ENCODE measurements around the gene PPARG. TPM values are rescaled to one million over a fixed set of nuclear protein-coding genes. Genes with fewer than 3 reads are reported as not detected.

Gene PPARG
- total and polyA plus RNA-seq, 2 experiments from 2014 or later = 0.15 to 0.42 TPM

GRCh38 chr3:12445523-12446240 lies 156.8 kb downstream of the PPARG start:
- Histone ChIP-seq H3K27me3 (ENCODE audit: insufficient read depth) (no peaks in the 10 kb centered on the region), H3K79me2 (replicated peaks; ENCODE audit: insufficient read depth) (no peaks in the 10 kb centered on the region), H2AFZ (peak overlapping the region; percentile 99), H3K4me3 (no peak overlapping the region), H3K27ac (ENCODE audit: low read depth) (no peak overlapping the region), H3K4me1 (ENCODE audit: insufficient read depth) (peaks cover 11% of the 10 kb centered on the region), H3K4me2 (no peak overlapping the region), H3K9me2 (ENCODE audit: insufficient read depth) (no peaks in the 10 kb centered on the region), H3K36me3 (ENCODE audit: insufficient read depth) (no peaks in the 10 kb centered on the region), H3F3A (replicated peaks; ENCODE audit: low read depth) (no peaks in the 10 kb centered on the region; the same call in 1 of the 2 replicates), H4K20me1 (replicated peaks; ENCODE audit: insufficient read depth) (no peaks in the 10 kb centered on the region)
- peaks cover 12% of the 10 kb centered on the region for H3K27me3 Mint-ChIP-seq (ENCODE audit: insufficient read depth, low read depth, poor library complexity)
- H3K9me3 Mint-ChIP-seq = no peaks in the 10 kb centered on the region
- H3K27ac Mint-ChIP-seq = no peak overlapping the region
- no peak for DNase-seq (ENCODE audit: low spot score)
- no peak overlapping the region for H3K4me3 Mint-ChIP-seq
- TF ChIP-seq CTCF (conservative IDR thresholded peaks at IDR 0.05; ENCODE audit: low read depth in 2 of 2) = no peak
- TF ChIP-seq STAT1 (IDR thresholded peaks at IDR 0.05; ENCODE audit: unreplicated experiment) = no peak
- TF ChIP-seq JUNB (IDR thresholded peaks at IDR 0.05; ENCODE audit: unreplicated experiment) = no peak
- TF ChIP-seq CREB1 (CRISPR knock-in tag; IDR thresholded peaks at IDR 0.05; ENCODE audit: low read depth) = no peak
- no peak for TF ChIP-seq ZNF331 (CRISPR knock-in tag; IDR thresholded peaks at IDR 0.05; ENCODE audit: low read depth)
- TF ChIP-seq ETS1 (IDR thresholded peaks at IDR 0.05) = no peak
- TF ChIP-seq POLR2AphosphoS5 (IDR thresholded peaks at IDR 0.05; ENCODE audit: low read depth) = no peak
- TF ChIP-seq EZH2phosphoT487 (IDR thresholded peaks at IDR 0.05; ENCODE audit: unreplicated experiment) = no peak
- TF ChIP-seq NANOG (IDR thresholded peaks at IDR 0.05; ENCODE audit: borderline replicate concordance) = no peak
- H3K4me1 Mint-ChIP-seq = peaks cover 19% of the 10 kb centered on the region
- ATAC-seq = no peak
- H3K36me3 Mint-ChIP-seq (ENCODE audit: low read depth) = no peaks in the 10 kb centered on the region

GRCh38 chr3:12446298-12446697 lies 157.4 kb downstream of the PPARG start:
- H3K4me3 ChIP-seq = no peak overlapping the region
- no peak overlapping the region for H3K4me2 ChIP-seq
- no peak for TF ChIP-seq CREB1 (CRISPR knock-in tag; IDR thresholded peaks at IDR 0.05; ENCODE audit: low read depth)
- TF ChIP-seq ZNF331 (CRISPR knock-in tag; IDR thresholded peaks at IDR 0.05; ENCODE audit: low read depth) = no peak
- no peak for TF ChIP-seq POLR2AphosphoS5 (IDR thresholded peaks at IDR 0.05; ENCODE audit: low read depth)
- TF ChIP-seq STAT1 (IDR thresholded peaks at IDR 0.05; ENCODE audit: unreplicated experiment) = no peak
- no peak for TF ChIP-seq REST (IDR thresholded peaks at IDR 0.05; ENCODE audit: unreplicated experiment)
- TF ChIP-seq JUNB (IDR thresholded peaks at IDR 0.05; ENCODE audit: unreplicated experiment) = no peak
- no peak for TF ChIP-seq NANOG (IDR thresholded peaks at IDR 0.05; ENCODE audit: borderline replicate concordance)
- no peak for TF ChIP-seq ETS1 (IDR thresholded peaks at IDR 0.05)
- H3K36me3 ChIP-seq (ENCODE audit: insufficient read depth) = no peaks in the 10 kb centered on the region
- H3K36me3 Mint-ChIP-seq (ENCODE audit: low read depth) = no peaks in the 10 kb centered on the region
- H3F3A ChIP-seq (replicated peaks; ENCODE audit: low read depth) = no peaks in the 10 kb centered on the region; the same call in 1 of the 2 replicates
- H3K4me1 ChIP-seq (ENCODE audit: insufficient read depth) = peaks cover 11% of the 10 kb centered on the region
- H3K79me2 ChIP-seq (replicated peaks; ENCODE audit: insufficient read depth) = no peaks in the 10 kb centered on the region
- no peak overlapping the region for H2AFZ ChIP-seq
- no peaks in the 10 kb centered on the region for H4K20me1 ChIP-seq (replicated peaks; ENCODE audit: insufficient read depth)
- no peak overlapping the region for H3K27ac ChIP-seq (ENCODE audit: low read depth)
- H3K9me2 ChIP-seq (ENCODE audit: insufficient read depth) = no peaks in the 10 kb centered on the region
- H3K27me3 Mint-ChIP-seq (ENCODE audit: insufficient read depth, low read depth, poor library complexity) = peaks cover 11% of the 10 kb centered on the region
- H3K4me3 Mint-ChIP-seq = no peak overlapping the region
- no peak overlapping the region for H3K27ac Mint-ChIP-seq
- ATAC-seq = no peak
- H3K9me3 Mint-ChIP-seq = no peaks in the 10 kb centered on the region
- no peaks in the 10 kb centered on the region for H3K27me3 ChIP-seq (ENCODE audit: insufficient read depth)
- peaks cover 18% of the 10 kb centered on the region for H3K4me1 Mint-ChIP-seq
- no peak for DNase-seq (ENCODE audit: low spot score)
